Measurements from ENCODE around the gene FARSA. TPM values are rescaled to one million over a fixed set of nuclear protein-coding genes. Genes with fewer than 3 reads are reported as not detected.

FARSA gene
- total RNA-seq, 2 donors from 2014 or later: 63.4 to 70.4 TPM

DNA sequence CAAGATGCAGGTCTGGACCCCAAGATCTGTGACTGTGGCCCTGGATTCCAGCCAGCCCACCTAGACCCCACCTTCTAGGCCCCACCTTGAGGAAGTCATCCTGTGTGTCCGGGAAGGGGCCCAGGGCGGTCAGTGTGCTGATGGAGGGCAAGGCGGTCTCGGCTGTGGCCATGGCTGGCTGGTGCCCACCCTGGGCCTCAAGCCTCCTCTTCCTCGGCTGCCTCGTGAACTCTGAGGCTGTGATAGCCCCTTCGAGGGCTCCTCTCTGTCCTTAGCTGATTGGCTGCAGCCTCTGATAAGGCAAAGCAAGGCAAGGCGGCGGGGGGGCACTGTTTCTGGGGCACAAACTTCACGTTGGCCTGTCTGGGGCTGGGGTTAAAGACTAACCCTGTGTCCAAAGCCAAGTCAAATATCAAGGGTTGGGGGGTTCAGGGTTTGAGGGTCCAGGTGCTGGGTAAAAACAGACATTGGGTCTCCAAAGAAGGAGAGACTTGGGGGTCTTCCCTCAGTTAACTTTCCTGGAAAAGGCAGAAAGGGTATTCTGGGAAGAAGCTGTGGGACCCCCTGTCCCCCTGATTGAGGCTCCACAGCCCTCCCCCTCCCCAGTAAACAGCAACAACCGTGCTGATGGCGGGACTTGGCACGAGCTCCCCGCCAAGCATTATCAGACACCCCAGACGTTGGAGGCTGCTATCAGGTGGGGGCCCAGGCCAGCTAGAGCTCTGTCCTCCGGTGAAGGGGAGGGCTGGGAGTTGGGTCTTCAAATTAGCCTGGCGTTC lies 46.4 kb downstream of the FARSA start, which contains the start of gene KLF1:
Gene KLF1 (minus strand): TSS at position 233 of the 779 bp plus-strand sequence. CDS start 61 bp downstream, at position 172.
- H3K9me3 Mint-ChIP-seq: peaks cover 0 to 2% of the 10 kb centered on the region in 2 donors
- DNase-seq: no peak
- peaks cover 4 to 5% of the 10 kb centered on the region in 2 donors for H3K36me3 Mint-ChIP-seq (ENCODE audit: insufficient read depth in 2 of 2)
- H3K27me3 Mint-ChIP-seq (ENCODE audit: low read depth): no peaks in the 10 kb centered on the region
- peaks cover 45% of the 10 kb centered on the region for H3K4me1 Mint-ChIP-seq (ENCODE audit: low read depth)
- H3K27ac Mint-ChIP-seq: no peak within 1 kb of the TSS
- peak within 1 kb of the TSS; percentile 82 to 83 for H3K4me3 Mint-ChIP-seq
- ATAC-seq (replicated peaks in 1 of 2): no peak

DNA sequence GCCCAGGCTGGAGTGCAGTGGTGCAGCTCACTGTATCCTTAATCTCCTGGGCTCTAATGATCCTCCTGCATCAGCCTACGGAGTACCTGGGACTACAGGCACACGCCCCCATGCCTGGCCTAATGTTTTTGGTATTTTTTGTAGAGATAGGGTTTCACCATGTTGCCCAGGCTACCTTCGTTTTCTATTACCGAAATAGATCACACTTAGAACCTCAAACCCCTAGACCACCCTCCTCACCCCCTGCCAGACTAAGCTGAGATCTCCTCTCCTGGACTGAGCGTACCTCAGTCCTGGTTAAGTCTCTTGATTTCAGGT lies 46.9 kb downstream of the FARSA start:
- no peaks in the 10 kb centered on the region for H3K27me3 Mint-ChIP-seq (ENCODE audit: low read depth)
- DNase-seq (no peak), ATAC-seq (replicated peaks in 1 of 2) (no peak)
- no peak overlapping the region for H3K27ac Mint-ChIP-seq
- peaks cover 0 to 2% of the 10 kb centered on the region in 2 donors for H3K9me3 Mint-ChIP-seq
- peaks cover 45% of the 10 kb centered on the region for H3K4me1 Mint-ChIP-seq (ENCODE audit: low read depth)
- peaks cover 4 to 5% of the 10 kb centered on the region in 2 donors for H3K36me3 Mint-ChIP-seq (ENCODE audit: insufficient read depth in 2 of 2)
- peak overlapping the region; percentile 82 to 83 for H3K4me3 Mint-ChIP-seq

DNA sequence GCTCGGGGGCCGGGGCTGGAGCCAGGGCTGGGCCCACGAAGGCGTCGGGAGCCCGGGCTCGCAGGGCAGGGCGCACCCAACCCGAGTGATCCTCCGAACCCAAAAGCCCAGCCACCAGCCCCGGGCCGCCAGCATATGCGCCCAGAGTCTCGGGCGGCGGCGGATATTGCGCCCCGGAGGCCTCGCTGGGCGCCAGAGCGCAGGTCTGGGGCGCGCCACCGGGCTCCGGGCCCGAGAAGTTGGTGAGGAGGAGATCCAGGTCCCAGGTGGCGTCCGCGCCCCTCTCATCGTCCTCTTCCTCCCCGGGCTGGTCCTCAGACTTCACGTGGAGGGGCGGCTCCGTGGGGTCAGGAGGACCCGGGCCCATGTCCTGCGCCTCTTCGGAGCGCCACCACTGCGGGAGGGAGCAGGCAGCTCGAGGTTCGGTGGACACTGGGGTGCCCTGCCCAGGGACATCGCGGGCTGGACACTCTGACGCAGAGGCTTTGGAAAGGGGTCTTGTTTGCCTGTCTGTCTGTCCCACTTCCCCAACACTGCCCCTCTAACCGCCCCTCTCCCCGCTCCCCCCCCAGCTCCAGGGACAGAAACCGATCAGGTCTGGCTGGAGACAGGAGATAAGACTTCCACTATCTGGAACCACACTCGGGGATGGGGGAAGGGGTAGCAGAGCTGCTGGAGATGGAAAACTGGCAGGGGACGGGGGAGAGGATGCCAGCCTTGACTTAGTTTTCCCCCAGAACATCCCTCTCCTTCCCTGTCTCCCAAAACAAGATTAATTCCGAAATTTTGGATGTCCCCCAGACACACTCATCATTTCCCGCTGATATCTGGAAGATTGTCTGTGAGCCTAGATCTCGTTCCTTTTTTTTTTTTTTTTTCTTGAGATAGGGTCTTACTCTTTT lies 47.5 kb downstream of the FARSA start:
- Mint-ChIP-seq H3K9me3 (peaks cover 0 to 2% of the 10 kb centered on the region in 2 donors), H3K4me1 (ENCODE audit: low read depth) (peaks cover 42% of the 10 kb centered on the region), H3K27ac (no peak overlapping the region), H3K27me3 (ENCODE audit: low read depth) (no peaks in the 10 kb centered on the region), H3K36me3 (ENCODE audit: insufficient read depth in 2 of 2) (peaks cover 2 to 5% of the 10 kb centered on the region in 2 donors), H3K4me3 (peak overlapping the region; percentile 82 to 83)
- ATAC-seq (replicated peaks in 1 of 2): peak; percentile 16 to 30
- no peak for DNase-seq

DNA sequence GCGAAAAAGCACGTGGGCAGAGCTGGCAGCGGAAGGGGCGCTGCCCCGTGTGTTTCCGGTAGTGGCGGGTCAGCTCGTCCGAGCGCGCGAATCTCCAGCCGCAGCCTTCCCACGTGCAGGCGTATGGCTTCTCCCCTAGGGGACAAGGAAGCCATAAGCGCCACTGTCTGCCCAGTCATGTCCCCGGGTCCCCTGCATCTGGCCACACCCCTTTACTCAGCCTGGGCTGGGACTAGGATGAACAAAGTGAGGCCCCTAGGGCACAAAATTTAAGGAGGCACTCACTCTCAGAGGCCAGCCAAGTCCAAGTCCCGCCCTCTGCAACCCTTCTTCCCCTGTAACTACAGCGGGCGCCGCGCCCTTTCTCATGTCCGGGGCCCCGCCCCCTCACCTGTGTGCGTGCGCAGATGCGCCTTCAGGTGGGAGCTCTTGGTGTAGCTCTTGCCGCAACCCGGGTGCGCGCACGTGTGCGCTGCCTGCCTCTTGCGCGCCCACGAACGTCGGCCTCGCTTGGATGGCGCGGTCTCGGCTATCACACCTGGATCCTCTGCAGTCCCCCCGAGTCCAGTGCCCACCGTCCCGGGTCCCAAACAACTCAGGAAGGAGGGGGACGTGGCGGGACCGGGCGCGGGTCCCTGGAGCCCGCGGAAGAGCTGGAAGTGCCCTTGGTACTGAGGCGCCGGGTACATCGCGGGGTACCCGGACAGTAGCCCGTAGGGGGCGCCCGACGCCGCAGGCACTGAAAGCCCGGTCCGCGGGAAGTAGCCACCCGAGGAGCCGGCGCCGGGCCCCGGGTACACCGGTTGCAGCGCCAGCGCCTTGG lies 48.4 kb downstream of the FARSA start:
- peaks cover 1 to 5% of the 10 kb centered on the region in 2 donors for H3K36me3 Mint-ChIP-seq (ENCODE audit: insufficient read depth in 2 of 2)

DNA sequence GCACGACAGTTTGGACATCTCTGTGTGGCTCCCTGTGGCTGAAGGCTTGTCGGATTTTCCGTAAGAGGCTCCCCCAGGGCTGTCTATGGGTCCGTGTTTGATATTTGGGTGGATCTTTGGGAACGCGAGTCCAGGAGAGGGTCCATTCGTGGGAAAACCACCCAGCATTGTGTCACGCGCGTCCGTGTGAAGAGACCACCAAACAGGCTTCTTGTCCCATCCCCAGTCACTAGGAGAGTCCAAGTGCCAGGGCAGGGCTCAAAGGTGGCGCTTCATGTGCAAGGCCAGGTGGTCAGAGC lies 48.9 kb downstream of the FARSA start:
- Mint-ChIP-seq H3K27ac (no peak overlapping the region), H3K9me3 (peaks cover 0 to 2% of the 10 kb centered on the region in 2 donors), H3K4me1 (ENCODE audit: low read depth) (peaks cover 43% of the 10 kb centered on the region), H3K4me3 (peak overlapping the region; percentile 93 to 97), H3K27me3 (ENCODE audit: low read depth) (no peaks in the 10 kb centered on the region), H3K36me3 (ENCODE audit: insufficient read depth in 2 of 2) (peaks cover 1 to 5% of the 10 kb centered on the region in 2 donors)
- DNase-seq: no peak
- no peak for ATAC-seq (replicated peaks in 1 of 2)

More for the DNA sequence above, 48.4 kb downstream of the FARSA start:
- DNase-seq (peak; percentile 96 to 97), ATAC-seq (replicated peaks in 1 of 2) (peak; percentile 78 to 83)
- Mint-ChIP-seq H3K9me3 (peaks cover 0 to 2% of the 10 kb centered on the region in 2 donors), H3K4me1 (ENCODE audit: low read depth) (peaks cover 42% of the 10 kb centered on the region), H3K27me3 (ENCODE audit: low read depth) (no peaks in the 10 kb centered on the region), H3K27ac (no peak overlapping the region), H3K4me3 (peak overlapping the region; percentile 93 to 97)

DNA sequence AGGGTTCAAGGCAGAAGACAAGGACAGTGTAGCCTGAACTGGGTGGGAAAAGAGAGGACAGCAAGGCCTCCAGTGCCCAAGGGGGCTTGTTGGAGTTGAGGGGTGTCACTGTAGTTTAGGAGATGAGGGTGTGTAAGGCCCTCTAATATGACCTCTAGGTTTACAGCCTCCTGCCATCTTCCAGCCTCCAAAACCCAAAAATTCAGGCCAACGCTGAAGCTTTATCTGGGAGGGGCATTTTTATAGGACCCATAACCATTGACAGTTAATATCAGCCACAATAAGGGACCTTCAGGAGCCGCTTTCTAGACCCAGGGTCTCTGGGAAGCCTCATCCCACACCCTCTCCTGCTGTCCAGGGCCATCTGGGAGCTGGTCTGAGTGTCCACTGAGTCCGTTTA lies 49.3 kb downstream of the FARSA start:
- H3K27ac Mint-ChIP-seq: no peak overlapping the region
- ATAC-seq (replicated peaks in 1 of 2) (no peak), DNase-seq (no peak)
- H3K27me3 Mint-ChIP-seq (ENCODE audit: low read depth): no peaks in the 10 kb centered on the region
- H3K36me3 Mint-ChIP-seq (ENCODE audit: insufficient read depth in 2 of 2): peaks cover 1 to 5% of the 10 kb centered on the region in 2 donors
- peak overlapping the region; percentile 93 to 97 for H3K4me3 Mint-ChIP-seq
- H3K4me1 Mint-ChIP-seq (ENCODE audit: low read depth): peaks cover 46% of the 10 kb centered on the region
- H3K9me3 Mint-ChIP-seq: peaks cover 0 to 2% of the 10 kb centered on the region in 2 donors

DNA sequence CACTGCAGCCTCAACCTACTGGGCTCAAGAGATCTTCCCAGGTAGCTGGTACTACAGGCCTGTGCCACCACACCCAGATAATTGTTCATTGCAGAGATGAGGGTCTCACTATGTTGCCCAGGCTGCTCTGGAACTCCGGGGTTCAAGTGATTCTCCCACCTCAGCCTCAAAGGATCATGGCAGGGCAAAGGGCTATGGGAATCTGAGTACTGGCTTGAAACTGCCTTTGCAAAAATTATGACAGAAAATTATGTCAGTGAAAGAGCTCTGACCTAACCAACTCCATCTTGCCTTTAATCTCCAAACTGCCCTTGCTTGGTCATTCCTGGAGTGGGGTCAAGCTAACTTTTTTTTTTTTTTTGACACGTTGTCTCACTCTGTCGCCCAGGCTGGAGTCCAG lies 50.9 kb downstream of the FARSA start:
- Mint-ChIP-seq H3K27ac (peak overlapping the region; percentile 82), H3K4me1 (ENCODE audit: low read depth) (peaks cover 46% of the 10 kb centered on the region), H3K9me3 (peaks cover 0 to 2% of the 10 kb centered on the region in 2 donors), H3K36me3 (ENCODE audit: insufficient read depth in 2 of 2) (peaks cover 1 to 5% of the 10 kb centered on the region in 2 donors), H3K4me3 (peak overlapping the region; percentile 94 to 98), H3K27me3 (ENCODE audit: low read depth) (no peaks in the 10 kb centered on the region)
- ATAC-seq (replicated peaks in 1 of 2): no peak
- DNase-seq: no peak

DNA sequence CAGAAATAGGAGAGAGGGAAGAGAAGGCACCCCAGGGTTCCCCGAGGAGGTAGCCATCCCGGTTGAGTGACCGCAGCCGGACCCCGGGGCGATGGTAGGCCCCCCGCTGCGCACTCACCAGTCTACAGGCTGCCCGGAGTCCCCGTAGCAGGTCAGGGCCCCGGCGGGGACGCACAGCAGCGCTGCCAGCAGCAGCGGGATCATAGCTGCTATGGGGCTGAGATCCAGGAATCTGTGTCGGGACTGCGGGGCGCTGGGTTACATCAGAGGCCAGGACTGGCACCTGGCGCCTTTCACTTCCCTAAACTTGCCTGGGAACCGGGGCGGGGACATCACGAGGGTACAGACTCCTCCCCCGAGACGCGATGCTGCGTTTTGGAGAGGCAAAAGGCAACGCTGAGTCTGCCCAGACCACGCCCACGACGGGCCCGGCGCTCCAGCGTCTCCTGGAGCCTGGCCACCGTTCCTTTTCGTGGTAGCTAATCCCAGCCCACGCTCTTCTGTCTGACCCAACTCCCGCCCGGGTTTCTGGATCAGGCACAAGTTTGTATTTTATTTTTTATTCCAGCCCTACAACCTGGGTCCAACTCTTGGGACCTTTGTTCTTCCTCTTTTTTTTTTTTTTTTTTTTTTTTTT lies 52.2 kb downstream of the FARSA start, which contains the start of gene DNASE2:
Gene DNASE2 (minus strand): TSS at position 278 of the 637 bp plus-strand sequence. CDS start 74 bp downstream, at position 204.
- DNase-seq: peak; percentile 93 to 94
- Mint-ChIP-seq H3K27ac (peak within 1 kb of the TSS; percentile 94), H3K9me3 (peaks cover 0 to 2% of the 10 kb centered on the region in 2 donors), H3K36me3 (ENCODE audit: insufficient read depth in 2 of 2) (peaks cover 1 to 8% of the 10 kb centered on the region in 2 donors), H3K4me1 (ENCODE audit: low read depth) (peaks cover 41% of the 10 kb centered on the region), H3K4me3 (peak within 1 kb of the TSS; percentile 94 to 98), H3K27me3 (ENCODE audit: low read depth) (no peaks in the 10 kb centered on the region)
- ATAC-seq (replicated peaks in 1 of 2): peak; percentile 65 to 74

DNA sequence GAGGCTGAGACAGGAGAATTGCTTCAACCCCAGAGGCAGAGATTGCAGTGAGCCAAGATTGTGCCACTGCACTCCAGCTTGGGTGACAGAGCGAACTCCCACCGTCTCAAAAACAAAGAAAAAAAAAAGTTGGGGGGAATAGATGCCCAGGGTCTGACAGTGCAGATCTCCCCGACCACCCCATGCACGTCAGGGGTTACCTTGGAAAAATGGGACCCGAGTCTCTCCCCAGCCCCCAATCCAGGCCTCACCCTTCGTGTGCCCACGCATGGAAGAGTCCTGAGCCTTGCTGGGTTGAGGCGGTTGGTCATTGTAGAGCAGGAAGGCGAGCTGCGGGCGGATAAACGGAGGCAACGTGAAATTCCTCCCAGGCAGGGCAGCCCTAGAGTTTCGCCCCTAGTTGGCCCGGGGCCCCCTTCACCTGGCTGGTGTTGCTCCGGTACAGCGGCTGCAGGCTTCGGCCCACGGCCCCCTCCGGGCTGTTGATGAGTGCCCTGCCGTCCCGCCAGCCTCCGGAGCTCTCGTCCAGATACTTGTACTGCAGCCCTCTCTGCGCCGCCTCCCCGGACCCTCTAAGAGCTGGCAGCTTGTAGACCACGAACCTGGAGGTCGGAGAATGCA lies 52.9 kb downstream of the FARSA start:
- ATAC-seq (replicated peaks in 1 of 2): peak in 1 of 2 donors; percentile 3
- Mint-ChIP-seq H3K27ac (no peak overlapping the region), H3K27me3 (ENCODE audit: low read depth) (no peaks in the 10 kb centered on the region), H3K36me3 (ENCODE audit: insufficient read depth in 2 of 2) (peaks cover 1 to 8% of the 10 kb centered on the region in 2 donors), H3K9me3 (peaks cover 0 to 2% of the 10 kb centered on the region in 2 donors), H3K4me3 (peak overlapping the region; percentile 94 to 98), H3K4me1 (ENCODE audit: low read depth) (peaks cover 38% of the 10 kb centered on the region)
- no peak for DNase-seq

DNA sequence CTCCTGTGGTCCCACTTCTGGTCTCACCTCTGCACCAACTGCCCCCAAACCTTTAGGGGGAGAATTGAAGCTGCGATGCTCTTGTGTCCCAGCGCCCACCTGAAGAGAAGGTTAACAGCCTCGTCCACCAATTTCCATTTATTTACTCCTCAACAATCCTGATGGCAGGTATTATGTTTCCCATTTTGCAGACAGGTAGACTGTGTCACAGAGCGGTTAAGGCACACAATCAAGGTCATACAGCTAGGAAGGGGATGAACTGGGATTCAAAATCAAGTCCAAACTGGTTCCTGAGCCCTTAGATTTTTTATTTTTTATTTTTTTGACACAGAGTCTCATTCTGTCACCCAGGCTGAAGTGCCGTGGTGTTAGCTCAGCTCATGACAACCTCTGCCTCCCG lies 58.4 kb downstream of the FARSA start:
- Mint-ChIP-seq H3K27me3 (ENCODE audit: low read depth) (no peaks in the 10 kb centered on the region), H3K36me3 (ENCODE audit: insufficient read depth in 2 of 2) (peaks cover 6 to 8% of the 10 kb centered on the region in 2 donors), H3K4me1 (ENCODE audit: low read depth) (peaks cover 8% of the 10 kb centered on the region), H3K4me3 (no peak overlapping the region), H3K27ac (no peak overlapping the region), H3K9me3 (peaks cover 0 to 2% of the 10 kb centered on the region in 2 donors)
- ATAC-seq (replicated peaks in 1 of 2) (no peak), DNase-seq (no peak)

DNA sequence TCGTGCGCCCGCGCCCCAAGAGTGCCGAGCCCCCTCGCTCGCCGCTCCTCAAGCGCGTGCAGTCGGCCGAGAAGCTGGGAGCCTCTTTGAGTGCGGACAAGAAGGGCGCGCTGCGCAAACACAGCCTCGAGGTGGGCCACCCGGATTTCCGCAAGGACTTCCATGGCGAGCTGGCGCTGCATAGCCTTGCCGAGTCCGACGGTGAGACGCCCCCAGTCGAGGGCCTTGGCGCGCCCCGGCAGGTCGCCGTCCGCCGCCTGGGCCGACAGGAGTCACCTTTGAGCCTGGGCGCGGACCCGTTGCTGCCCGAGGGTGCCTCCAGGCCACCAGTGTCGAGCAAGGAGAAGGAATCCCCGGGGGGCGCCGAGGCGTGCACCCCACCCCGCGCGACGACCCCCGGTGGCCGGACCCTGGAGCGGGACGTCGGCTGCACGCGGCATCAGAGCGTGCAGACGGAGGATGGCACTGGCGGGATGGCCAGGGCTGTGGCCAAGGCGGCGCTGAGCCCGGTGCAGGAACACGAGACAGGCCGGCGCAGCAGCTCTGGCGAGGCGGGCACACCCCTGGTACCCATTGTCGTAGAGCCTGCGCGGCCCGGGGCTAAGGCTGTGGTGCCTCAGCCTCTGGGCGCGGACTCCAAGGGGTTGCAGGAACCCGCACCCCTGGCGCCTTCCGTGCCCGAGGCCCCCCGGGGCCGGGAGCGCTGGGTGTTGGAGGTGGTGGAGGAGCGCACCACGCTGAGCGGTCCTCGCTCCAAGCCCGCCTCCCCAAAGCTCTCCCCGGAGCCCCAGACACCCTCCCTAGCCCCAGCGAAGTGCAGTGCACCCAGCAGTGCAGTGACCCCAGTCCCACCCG lies 59.4 kb downstream of the FARSA start:
- DNase-seq: no peak
- peaks cover 0 to 2% of the 10 kb centered on the region in 2 donors for H3K9me3 Mint-ChIP-seq
- peaks cover 6 to 8% of the 10 kb centered on the region in 2 donors for H3K36me3 Mint-ChIP-seq (ENCODE audit: insufficient read depth in 2 of 2)
- H3K4me1 Mint-ChIP-seq (ENCODE audit: low read depth): no peaks in the 10 kb centered on the region
- H3K27ac Mint-ChIP-seq: no peak overlapping the region
- H3K27me3 Mint-ChIP-seq (ENCODE audit: low read depth): no peaks in the 10 kb centered on the region
- peak overlapping the region in 1 of 2 donors; percentile 25 for H3K4me3 Mint-ChIP-seq
- ATAC-seq (replicated peaks in 1 of 2): no peak
